Esophagus squamous epithelium (tissue), 4 donors: ENCODE data around the gene DDX28.

ENCODE experiments used
- POLR2A ChIP-seq, 4 donors: fragments of 450-650 bp; IDR thresholded peaks; one replicate each; pipeline ENCODE4 v1.6.1; 2017; ENCODE audit warnings: antibody characterized with exemption in 4 of 4, mild to moderate bottlenecking in 4 of 4, moderate library complexity in 3 of 4
- TF ChIP-seq, protein P1 (sequence below), 6 experiments: fragments of 450-650 bp in 4 of 6; fragments of 200-600 bp in 2 of 6; sonication (generic) in 2 of 6; IDR thresholded peaks; one replicate each; pipeline ENCODE4 v1.5.1; 2016 to 2019; ENCODE audit warnings: antibody characterized with exemption in 6 of 6, mild to moderate bottlenecking in 4 of 6, moderate library complexity in 4 of 6

DNA sequence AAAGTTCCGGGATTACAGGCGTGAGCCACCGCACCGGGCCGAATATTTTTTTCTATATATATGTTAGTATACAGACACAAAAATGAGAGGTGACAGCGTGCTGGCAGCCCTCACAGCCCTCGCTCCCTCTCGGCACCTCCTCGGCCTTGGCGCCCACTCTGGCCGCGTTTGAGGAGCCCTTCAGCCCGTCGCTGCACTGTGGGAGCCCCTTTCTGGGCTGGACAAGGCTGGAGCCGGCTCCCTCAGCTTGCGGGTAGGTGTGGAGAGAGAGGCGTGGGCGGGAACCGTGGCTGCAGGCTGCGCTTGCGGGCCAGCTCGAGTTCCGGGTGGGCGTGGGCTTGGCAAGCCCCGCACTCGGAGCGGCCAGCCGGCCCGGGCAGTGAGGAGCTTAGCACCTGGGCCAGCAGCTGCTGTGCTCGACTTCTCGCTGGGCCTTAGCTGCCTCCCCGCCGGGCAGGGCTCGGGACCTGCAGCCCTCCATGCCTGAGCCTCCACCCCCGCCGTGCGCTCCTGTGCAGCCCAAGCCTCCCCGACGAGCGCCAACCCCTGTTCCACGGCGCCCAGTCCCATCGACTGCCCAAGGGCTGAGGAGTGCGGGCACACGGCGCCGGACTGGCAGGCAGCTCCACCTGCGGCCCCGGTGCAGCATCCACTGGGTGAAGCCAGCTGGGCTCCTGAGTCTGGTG is 40.9 kb downstream of the DDX28 start:
- TF ChIP-seq, protein P1, sequence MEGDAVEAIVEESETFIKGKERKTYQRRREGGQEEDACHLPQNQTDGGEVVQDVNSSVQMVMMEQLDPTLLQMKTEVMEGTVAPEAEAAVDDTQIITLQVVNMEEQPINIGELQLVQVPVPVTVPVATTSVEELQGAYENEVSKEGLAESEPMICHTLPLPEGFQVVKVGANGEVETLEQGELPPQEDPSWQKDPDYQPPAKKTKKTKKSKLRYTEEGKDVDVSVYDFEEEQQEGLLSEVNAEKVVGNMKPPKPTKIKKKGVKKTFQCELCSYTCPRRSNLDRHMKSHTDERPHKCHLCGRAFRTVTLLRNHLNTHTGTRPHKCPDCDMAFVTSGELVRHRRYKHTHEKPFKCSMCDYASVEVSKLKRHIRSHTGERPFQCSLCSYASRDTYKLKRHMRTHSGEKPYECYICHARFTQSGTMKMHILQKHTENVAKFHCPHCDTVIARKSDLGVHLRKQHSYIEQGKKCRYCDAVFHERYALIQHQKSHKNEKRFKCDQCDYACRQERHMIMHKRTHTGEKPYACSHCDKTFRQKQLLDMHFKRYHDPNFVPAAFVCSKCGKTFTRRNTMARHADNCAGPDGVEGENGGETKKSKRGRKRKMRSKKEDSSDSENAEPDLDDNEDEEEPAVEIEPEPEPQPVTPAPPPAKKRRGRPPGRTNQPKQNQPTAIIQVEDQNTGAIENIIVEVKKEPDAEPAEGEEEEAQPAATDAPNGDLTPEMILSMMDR (IDR thresholded peaks at IDR 0.05) = no peak
- TF ChIP-seq POLR2A (IDR thresholded peaks at IDR 0.05) = no peak
